Measurements from ENCODE around the gene ZNF792.
"Not testable (repeated sequence)": the region's sequence is repeated elsewhere in the genome, so short reads cannot be mapped to it uniquely, and the experiment has no call there.

DNA sequence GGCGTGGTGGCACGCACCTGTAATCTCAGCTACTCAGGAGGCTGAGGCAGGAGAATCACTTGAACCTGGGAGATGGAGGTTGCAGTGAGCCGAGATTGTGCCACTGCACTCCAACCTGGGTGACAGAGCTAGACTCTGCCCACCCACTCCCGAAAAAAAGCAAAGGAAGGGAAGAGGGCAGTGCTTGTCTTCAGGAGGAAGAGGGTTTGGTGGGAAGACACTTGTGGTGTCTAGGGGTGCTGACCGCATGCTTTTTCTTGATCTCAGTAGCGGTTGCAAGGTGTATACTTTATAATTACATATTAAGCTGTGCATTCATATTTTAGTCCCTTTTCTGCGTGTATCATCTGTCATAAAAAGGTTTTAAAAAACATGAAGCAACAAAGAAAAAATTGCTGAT is 28.6 kb upstream of the ZNF792 start:
- TF ChIP-seq, protein P1, sequence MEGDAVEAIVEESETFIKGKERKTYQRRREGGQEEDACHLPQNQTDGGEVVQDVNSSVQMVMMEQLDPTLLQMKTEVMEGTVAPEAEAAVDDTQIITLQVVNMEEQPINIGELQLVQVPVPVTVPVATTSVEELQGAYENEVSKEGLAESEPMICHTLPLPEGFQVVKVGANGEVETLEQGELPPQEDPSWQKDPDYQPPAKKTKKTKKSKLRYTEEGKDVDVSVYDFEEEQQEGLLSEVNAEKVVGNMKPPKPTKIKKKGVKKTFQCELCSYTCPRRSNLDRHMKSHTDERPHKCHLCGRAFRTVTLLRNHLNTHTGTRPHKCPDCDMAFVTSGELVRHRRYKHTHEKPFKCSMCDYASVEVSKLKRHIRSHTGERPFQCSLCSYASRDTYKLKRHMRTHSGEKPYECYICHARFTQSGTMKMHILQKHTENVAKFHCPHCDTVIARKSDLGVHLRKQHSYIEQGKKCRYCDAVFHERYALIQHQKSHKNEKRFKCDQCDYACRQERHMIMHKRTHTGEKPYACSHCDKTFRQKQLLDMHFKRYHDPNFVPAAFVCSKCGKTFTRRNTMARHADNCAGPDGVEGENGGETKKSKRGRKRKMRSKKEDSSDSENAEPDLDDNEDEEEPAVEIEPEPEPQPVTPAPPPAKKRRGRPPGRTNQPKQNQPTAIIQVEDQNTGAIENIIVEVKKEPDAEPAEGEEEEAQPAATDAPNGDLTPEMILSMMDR (IDR thresholded peaks at IDR 0.05; ENCODE audit: poor library complexity, severe bottlenecking) = not testable (repeated sequence)
- TF ChIP-seq EP300 (conservative IDR thresholded peaks at IDR 0.05; ENCODE audit: poor library complexity, severe bottlenecking) = not testable (repeated sequence)

Data from neural cell (in vitro differentiated cells).